Erythroblast (primary cell): Measurements from ENCODE around the gene FCAMR.

Experiments
- GATA1 ChIP-seq: IDR thresholded peaks from 2 replicates; pipeline ENCODE4 v1.6.1; 2011; ENCODE audit warnings: low read depth, mild to moderate bottlenecking, control low read depth, low read length, moderate library complexity
- POLR2A ChIP-seq: IDR thresholded peaks from 2 replicates; pipeline ENCODE4 v1.6.1; 2011; ENCODE audit warnings: mild to moderate bottlenecking, low read length

DNA sequence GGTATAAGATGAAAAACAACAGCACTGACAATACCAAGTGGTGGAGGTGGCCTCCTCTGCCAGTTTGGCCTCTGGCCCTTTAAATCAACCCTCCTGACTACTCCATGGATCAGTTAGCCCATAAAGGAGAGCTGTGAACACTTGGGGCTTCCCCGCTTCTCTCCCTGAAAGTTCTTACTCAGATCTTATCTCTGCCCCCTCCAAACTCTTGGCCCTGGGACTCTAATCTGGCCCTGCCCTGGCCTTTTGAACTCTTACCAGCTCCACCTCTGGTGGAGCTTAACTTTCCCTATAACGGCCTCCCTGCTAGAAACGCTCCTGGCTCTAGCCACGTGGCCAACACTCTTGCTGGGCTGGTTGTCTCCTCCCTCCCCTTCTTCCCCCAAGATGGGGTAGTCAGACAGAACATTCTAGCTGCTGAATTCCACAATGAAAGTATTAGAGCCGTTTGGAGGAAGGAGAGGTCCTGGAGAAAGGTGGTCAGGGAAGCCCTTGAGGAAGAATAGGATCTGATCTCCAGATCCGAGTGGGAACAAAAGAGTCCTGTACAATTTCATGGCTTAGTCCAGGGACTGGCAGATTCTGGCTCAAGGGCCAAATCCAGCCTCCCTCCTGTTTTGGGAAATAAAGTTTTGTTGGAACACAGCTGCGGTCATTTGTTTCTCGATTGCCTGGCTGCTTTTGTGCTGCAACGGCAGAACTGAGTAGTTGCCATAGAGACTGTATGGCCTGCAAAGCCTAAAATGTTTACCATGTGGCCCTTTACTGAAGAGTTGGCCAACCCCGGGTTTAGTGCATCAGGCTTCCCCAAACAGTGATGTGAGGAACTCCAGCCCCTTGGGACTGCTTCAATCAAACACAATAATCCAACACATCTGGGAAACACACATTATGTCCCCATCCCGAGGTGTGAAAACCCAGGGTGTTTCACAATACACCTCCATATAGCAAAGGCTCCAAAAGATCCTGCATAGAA lies 14.5 kb downstream of the FCAMR start:
- TF ChIP-seq POLR2A (no peak), GATA1 (no peak)
